ENCODE data around the gene DDX31.

DDX31 gene

DNA sequence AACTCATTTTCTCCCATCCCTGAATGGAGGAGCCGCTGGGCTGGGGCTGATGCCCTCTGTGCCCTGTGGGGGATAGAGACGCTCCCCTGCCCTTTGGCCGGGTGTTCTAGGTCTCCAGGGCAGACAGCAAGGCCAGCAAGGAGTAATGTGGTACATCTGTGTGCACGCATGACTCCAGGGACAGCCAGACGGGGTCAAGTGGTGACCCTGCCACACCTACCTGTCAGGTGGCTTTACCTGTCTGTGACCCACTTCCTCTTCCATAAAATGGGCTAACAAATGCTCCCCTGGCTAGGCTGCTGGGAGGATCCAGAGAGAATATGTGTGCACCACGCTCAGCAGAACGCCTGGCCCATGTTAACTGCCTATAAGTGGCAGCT is 122.7 kb downstream of the DDX31 start:
- H3K36me3 Mint-ChIP-seq (ENCODE audit: insufficient read depth): no peaks in the 10 kb centered on the region
- no peaks in the 10 kb centered on the region for H3K9me3 Mint-ChIP-seq
- no peaks in the 10 kb centered on the region for H3K4me1 Mint-ChIP-seq (ENCODE audit: low read depth in 2 of 2)
- DNase-seq (no peak), ATAC-seq (replicated peaks) (no peak)
- H3K4me3 Mint-ChIP-seq: no peak overlapping the region
- no peak overlapping the region for H3K27ac Mint-ChIP-seq
- H3K27me3 Mint-ChIP-seq: peaks cover 29 to 89% of the 10 kb centered on the region in 2 donors

DNA sequence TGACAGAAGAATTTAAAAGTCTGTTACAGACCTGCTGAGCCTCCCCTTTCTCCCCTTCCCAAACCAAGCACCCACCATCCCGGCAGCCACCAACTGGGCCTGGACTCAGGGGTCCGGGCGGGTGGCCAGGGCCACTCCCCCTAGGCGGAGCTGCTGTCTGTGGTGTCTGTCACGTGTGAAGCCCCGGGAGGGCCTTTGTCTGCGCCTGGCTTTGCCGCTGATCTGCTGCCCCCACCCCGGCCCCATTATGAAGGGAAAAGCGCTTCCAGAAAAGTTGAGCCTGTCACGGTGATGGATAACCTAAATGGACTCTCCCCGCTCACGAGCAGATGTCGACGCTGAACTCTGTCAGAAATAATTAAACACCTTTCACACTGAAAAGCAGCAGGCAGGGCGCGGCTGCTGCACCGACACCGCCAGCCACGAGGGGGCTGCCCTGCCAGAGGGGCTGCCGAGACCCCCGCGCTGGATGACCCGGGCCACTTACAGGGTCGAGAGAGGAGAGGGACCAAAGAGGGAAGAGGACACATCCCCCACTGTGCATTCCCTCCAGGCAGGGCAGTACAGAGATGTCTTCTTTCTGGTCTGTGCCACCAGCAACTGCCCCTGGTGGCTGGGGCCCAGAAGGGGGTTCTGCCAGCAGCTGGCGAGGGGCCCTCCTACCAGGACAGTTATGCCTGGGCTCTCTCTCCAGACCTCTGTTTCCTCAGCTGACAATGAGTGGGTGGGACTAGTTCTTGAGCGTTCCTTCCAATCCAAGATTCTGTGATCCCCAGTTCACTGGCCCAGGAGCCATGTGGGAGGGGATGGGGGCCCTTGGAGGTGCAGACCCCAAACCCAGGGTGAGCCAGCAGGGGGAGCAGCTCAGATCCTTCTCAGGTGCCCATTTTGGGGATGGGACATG is 123.4 kb downstream of the DDX31 start:
- ATAC-seq (replicated peaks) (no peak), DNase-seq (no peak)
- H3K27me3 Mint-ChIP-seq: peaks cover 29 to 83% of the 10 kb centered on the region in 2 donors
- H3K4me3 Mint-ChIP-seq: no peak overlapping the region
- H3K27ac Mint-ChIP-seq: no peak overlapping the region
- no peaks in the 10 kb centered on the region for H3K36me3 Mint-ChIP-seq (ENCODE audit: insufficient read depth)
- H3K4me1 Mint-ChIP-seq (ENCODE audit: low read depth in 2 of 2): no peaks in the 10 kb centered on the region
- H3K9me3 Mint-ChIP-seq: no peaks in the 10 kb centered on the region

DNA sequence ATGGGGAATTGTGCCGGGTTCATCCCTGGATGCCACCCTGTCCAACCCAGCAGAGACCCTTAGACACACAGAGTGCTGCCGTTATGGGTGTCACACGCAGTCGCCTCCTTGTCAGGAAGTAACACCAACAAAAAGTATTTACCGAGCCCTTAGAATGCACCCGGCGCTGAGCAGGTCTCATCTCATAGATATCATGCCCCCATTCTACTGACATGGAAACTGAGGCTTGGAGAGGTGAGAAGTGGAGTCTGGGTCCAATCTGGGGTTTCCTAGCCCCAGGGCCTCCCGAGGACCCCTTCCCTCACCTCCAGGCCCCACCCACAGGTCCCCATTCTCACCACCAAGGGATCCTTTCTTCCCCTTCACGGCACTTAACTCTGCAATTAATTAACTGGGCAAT is 124.2 kb downstream of the DDX31 start:
- no peak overlapping the region for H3K27ac Mint-ChIP-seq

DNA sequence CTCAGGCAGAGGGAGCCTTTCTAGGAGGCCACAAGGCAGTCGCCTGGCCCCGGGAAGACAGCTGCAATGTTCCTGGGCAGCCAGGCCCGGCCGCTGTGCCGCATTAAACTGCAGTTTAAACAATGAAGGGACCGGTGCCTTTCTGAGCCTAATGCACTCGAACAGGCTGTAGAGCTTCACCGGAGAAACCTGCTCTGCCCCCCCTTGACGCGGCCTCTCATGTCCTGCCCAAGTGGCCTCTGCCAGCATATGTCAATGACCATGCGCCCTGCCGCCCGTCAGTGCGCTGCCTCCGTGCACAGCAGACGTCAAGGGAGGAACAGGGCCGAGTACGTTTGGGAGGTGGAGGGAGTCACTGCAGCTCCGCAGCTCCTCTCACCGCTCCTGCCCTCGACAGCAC is 125.8 kb downstream of the DDX31 start:
- H3K9me3 Mint-ChIP-seq: no peaks in the 10 kb centered on the region
- no peak overlapping the region for H3K27ac Mint-ChIP-seq
- no peak for ATAC-seq (replicated peaks)
- H3K4me3 Mint-ChIP-seq: no peak overlapping the region
- H3K4me1 Mint-ChIP-seq (ENCODE audit: low read depth in 2 of 2): no peaks in the 10 kb centered on the region
- no peaks in the 10 kb centered on the region for H3K36me3 Mint-ChIP-seq (ENCODE audit: insufficient read depth)
- peaks cover 23 to 63% of the 10 kb centered on the region in 2 donors for H3K27me3 Mint-ChIP-seq
- DNase-seq: no peak

More for the DNA sequence above, 124.2 kb downstream of the DDX31 start:
- no peak for ATAC-seq (replicated peaks)
- no peaks in the 10 kb centered on the region for H3K9me3 Mint-ChIP-seq
- H3K36me3 Mint-ChIP-seq (ENCODE audit: insufficient read depth): no peaks in the 10 kb centered on the region
- peaks cover 23 to 75% of the 10 kb centered on the region in 2 donors for H3K27me3 Mint-ChIP-seq
- H3K4me3 Mint-ChIP-seq: no peak overlapping the region
- no peak for DNase-seq
- no peaks in the 10 kb centered on the region for H3K4me1 Mint-ChIP-seq (ENCODE audit: low read depth in 2 of 2)

DNA sequence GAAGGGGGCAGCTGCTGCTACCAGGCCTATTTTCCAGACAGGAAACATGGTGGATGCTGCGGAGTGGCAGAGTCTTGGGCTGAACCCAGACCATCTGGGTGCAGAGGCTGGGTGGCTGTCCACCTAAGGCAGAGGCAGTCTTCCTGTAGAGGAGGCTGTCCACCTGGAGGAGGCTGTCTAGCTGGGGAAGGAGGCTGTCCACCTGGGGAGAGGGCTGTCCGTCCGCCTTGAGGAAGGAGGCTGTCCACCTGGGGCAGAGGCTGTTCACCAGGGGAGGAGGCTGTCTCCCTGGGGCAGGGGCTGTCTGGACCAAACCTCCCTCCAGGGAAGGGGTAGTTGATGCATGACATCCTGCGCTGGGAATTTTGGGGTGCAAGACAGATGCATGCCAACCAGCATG is 126.5 kb downstream of the DDX31 start:
- no peaks in the 10 kb centered on the region for H3K36me3 Mint-ChIP-seq (ENCODE audit: insufficient read depth)
- no peak overlapping the region for H3K27ac Mint-ChIP-seq
- H3K27me3 Mint-ChIP-seq: peaks cover 23 to 55% of the 10 kb centered on the region in 2 donors
- H3K4me1 Mint-ChIP-seq (ENCODE audit: low read depth in 2 of 2): no peaks in the 10 kb centered on the region
- no peaks in the 10 kb centered on the region for H3K9me3 Mint-ChIP-seq
- no peak for ATAC-seq (replicated peaks)
- H3K4me3 Mint-ChIP-seq: no peak overlapping the region
- no peak for DNase-seq
